Measurements from ENCODE around the gene USP40. TPM values are rescaled to one million over a fixed set of nuclear protein-coding genes. Genes with fewer than 3 reads are reported as not detected.
A peak's percentile ranks its signal among the peaks of the same experiment; 100 is the strongest.

The USP40 gene
- total RNA-seq, 6 experiments from 2014 or later, result 22.8 to 27.4 (median 24.3) TPM

DNA sequence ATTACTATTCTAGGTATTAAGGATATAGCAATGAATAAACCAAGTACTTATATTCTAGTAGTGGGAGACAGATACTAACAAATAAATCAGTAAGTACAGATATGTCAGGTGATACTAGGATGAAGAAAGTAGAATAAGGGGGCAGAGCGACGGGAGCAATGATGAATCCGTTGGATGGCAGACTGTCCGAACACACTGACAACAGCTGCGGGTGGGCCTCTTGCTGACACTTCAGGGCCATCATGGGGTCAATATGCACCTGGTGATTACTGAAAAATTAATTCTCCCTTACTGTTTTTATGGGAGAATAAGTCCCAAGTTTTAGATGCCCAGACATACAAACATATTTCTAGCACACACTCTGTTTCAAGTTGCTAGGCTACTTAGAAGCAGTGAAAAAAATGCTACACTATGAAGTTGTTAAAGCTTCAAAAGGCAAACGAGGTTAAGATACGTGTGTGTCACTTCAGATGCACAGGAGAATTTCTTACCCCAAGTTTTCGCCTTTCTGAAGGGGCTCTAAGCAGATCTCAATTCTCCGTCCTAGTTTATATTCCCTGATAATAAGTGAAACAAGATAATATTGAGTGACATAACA, 78.7 kb downstream of the USP40 start:
- DNase-seq, result no peak
- no peak overlapping the region for H3K4me3 Mint-ChIP-seq
- peaks cover 42% of the 10 kb centered on the region for H3K4me1 Mint-ChIP-seq (ENCODE audit: low read depth)
- H3K9me3 Mint-ChIP-seq, result no peaks in the 10 kb centered on the region
- TF ChIP-seq CTCF (IDR thresholded peaks at IDR 0.05), result no peak
- H3K36me3 Mint-ChIP-seq (ENCODE audit: low read depth), result peaks cover 67% of the 10 kb centered on the region
- H3K27ac Mint-ChIP-seq, result peak overlapping the region; percentile 78
- peaks cover 6% of the 10 kb centered on the region for H3K27me3 Mint-ChIP-seq (ENCODE audit: insufficient read depth)

DNA sequence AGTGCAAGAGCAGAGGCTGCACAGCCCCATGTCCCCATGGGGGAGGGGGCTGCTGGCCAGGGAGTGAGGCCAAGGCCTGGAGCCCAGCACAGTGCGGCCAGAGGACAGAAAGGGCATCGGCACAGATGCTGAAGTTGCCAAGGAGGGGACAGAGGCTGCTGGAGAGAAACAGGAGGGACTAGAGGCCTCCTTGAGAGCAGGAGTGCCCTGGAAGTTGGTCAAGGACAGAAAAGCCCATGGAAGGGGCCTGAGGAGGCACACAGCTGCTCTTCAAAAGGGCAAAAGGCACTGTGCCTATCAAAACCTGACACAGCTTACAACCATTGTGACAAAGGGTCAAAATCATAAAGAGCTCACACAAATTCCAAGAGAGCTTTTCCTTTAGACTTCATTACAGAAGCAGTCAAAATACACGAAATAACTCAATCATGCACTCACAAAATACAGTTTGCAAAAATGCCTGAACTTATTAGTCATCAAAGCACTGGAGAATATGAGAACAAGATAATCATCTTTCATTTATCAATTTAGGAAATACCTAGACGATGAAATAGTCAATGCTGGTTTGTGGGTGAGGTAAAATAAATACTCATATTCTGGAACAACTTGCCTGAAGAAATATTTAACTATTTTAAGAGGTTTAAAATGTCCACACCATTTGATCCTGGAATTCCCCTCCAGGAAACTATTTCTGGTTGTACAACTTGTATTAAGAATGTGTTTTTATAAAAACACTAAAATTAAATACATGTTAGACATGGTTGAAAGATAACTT, 79.6 kb downstream of the USP40 start:
- Mint-ChIP-seq H3K36me3 (ENCODE audit: low read depth) (peaks cover 68% of the 10 kb centered on the region), H3K4me3 (peak overlapping the region; percentile 5; the same call in 1 of the 2 replicates), H3K27me3 (ENCODE audit: insufficient read depth) (peaks cover 6% of the 10 kb centered on the region), H3K27ac (peak overlapping the region; percentile 78), H3K4me1 (ENCODE audit: low read depth) (peaks cover 42% of the 10 kb centered on the region), H3K9me3 (no peaks in the 10 kb centered on the region)
- no peak for TF ChIP-seq CTCF (IDR thresholded peaks at IDR 0.05)
- peak; percentile 78 for DNase-seq

GRCh38 chr2:233486357-233486756, 80.2 kb downstream of the USP40 start:
- Mint-ChIP-seq H3K27ac (peak overlapping the region; percentile 78), H3K4me1 (ENCODE audit: low read depth) (peaks cover 42% of the 10 kb centered on the region), H3K9me3 (no peaks in the 10 kb centered on the region), H3K36me3 (ENCODE audit: low read depth) (peaks cover 68% of the 10 kb centered on the region), H3K27me3 (ENCODE audit: insufficient read depth) (peaks cover 6% of the 10 kb centered on the region), H3K4me3 (peak overlapping the region; percentile 5)
- TF ChIP-seq CTCF (IDR thresholded peaks at IDR 0.05), result no peak
- DNase-seq, result no peak

DNA sequence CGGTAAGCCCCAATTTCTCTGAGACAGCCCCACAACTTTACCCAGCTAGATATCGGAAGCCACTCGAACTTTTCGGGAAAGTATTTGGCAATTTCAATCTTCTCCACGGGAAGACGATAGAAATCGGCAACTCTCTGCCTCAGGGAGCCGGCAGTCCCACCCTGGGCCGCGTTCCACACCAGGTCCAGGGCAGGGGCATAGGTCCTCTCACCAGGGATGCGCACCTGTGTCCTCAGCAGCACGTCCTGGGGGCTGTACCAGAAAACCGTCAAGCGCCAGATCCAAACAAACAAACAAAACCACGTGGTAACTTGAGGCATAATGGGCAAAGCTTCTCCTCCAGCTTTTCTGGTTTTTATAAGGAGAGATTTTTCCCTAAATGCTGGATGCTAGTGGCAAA, 80.9 kb downstream of the USP40 start:
- Mint-ChIP-seq H3K4me1 (ENCODE audit: low read depth) (peaks cover 42% of the 10 kb centered on the region), H3K27me3 (ENCODE audit: insufficient read depth) (peaks cover 6% of the 10 kb centered on the region), H3K4me3 (no peak overlapping the region), H3K27ac (no peak overlapping the region), H3K9me3 (no peaks in the 10 kb centered on the region), H3K36me3 (ENCODE audit: low read depth) (peaks cover 66% of the 10 kb centered on the region)
- DNase-seq, result no peak
- no peak for TF ChIP-seq CTCF (IDR thresholded peaks at IDR 0.05)

DNA sequence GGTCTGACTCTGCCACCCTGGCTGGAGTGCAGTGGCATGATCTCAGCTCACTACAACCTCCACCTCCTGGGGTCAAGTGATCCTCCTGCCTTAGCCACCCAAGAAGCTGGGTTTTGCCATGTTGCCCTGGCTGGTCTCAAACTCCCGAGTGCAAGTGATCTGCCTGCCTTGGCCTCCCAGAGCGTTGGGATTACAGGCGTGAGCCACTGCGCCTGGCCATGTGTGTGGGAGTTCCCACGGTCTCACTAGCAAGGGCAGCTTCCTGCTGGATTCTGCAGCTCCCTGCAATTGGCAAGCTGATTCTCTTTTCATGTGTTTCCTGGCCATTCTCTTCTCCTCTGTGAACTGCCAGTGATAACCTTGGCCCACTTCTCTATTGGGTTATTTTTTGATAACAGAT, 84.0 kb downstream of the USP40 start:
- DNase-seq, result no peak
- peaks cover 19% of the 10 kb centered on the region for H3K4me1 Mint-ChIP-seq (ENCODE audit: low read depth)
- no peak overlapping the region for H3K27ac Mint-ChIP-seq
- TF ChIP-seq CTCF (IDR thresholded peaks at IDR 0.05), result no peak
- peaks cover 44% of the 10 kb centered on the region for H3K36me3 Mint-ChIP-seq (ENCODE audit: low read depth)
- H3K9me3 Mint-ChIP-seq, result no peaks in the 10 kb centered on the region
- H3K4me3 Mint-ChIP-seq, result no peak overlapping the region
- H3K27me3 Mint-ChIP-seq (ENCODE audit: insufficient read depth), result peaks cover 3% of the 10 kb centered on the region

Measured in HFFc6 (cell line).